GDM1 (cell line): ENCODE data around the gene POR.

ENCODE experiments used
- DNase-seq: peaks from one replicate; lab custom pipeline; 2025; lab: John Stamatoyannopoulos, UW

The POR gene

GRCh38 chr7:75916685-75917634 is 2.0 kb downstream of the POR start:
- no peak for DNase-seq

GRCh38 chr7:75920431-75921161 is 5.6 kb downstream of the POR start:
- no peak for DNase-seq

- DNase-seq: no peak
Observed at GRCh38 chr7:75921479-75921878, 6.5 kb downstream of the POR start.

GRCh38 chr7:75922966-75923603 is 8.1 kb downstream of the POR start:
- no peak for DNase-seq

DNA sequence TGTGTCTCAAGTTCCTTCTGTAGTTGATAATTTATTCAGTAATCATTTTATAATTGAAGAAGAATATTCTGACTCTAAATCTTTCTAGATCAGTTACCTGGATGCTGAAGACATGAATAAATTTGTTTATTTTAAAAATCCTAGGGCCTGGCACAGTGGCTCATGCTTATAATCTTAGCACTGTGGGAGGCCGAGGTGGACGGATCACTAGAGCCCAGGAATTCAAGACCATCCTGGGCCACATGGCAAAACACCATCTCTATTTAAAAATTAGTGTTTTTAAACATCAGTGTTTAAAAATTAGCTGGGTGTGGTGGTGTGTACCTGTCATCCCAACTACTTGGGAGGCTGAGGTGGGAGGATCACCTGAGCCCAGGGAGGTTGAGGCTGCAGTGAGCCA is 9.3 kb downstream of the POR start:
- DNase-seq: no peak

- DNase-seq: no peak
Observed at GRCh38 chr7:75924889-75925288, 9.9 kb downstream of the POR start.

- DNase-seq: no peak
Observed at GRCh38 chr7:75925717-75926435, 10.9 kb downstream of the POR start.

- no peak for DNase-seq
Observed at GRCh38 chr7:75928568-75928914, 13.6 kb downstream of the POR start.

GRCh38 chr7:75931680-75932079 is 16.7 kb downstream of the POR start:
- no peak for DNase-seq

DNA sequence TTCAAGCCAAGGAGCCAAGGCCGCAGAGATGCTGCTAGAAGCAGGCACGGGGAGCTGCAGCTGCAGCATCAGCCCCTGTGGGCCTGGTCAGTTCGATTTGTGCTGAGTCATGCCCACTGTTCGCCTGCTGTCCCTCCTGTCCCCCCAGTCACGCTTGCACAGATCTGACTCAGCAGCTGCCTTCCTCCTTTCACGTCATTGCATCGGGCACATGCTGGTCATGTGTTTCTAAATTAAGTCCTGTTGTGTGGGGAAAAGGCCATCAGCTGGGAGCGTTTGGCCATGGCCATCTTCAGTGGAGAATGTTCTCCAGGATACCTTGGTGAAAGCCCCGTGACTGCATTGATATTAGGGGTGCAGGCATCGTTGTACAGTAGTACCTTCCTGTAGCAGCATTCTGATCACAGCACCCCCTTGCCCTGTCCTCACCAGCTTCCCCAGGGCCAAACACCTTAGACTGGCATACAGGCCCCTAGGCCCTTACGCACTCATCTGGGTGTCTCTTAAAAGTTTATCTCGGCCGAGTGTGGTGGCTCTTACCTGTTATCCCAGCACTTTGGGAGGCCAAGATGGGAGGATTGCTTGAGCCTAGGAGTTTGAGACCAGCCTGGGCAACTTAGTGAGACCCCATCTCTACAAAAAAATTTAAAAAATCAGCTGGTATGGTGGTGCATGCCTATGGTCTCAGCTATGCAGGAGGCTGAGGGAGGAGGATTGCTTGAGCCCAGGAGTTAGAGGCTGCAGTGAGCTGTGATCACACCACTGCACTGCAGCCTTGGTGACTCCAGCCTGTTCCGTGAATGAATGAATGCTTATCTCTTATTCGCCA is 23.2 kb downstream of the POR start:
- DNase-seq: no peak

- DNase-seq: no peak
Observed at GRCh38 chr7:75938921-75939320, 24.0 kb downstream of the POR start.

- DNase-seq: no peak
Observed at GRCh38 chr7:75943864-75944263, 28.9 kb downstream of the POR start.

GRCh38 chr7:75944507-75944906 is 29.6 kb downstream of the POR start:
- DNase-seq: no peak

DNA sequence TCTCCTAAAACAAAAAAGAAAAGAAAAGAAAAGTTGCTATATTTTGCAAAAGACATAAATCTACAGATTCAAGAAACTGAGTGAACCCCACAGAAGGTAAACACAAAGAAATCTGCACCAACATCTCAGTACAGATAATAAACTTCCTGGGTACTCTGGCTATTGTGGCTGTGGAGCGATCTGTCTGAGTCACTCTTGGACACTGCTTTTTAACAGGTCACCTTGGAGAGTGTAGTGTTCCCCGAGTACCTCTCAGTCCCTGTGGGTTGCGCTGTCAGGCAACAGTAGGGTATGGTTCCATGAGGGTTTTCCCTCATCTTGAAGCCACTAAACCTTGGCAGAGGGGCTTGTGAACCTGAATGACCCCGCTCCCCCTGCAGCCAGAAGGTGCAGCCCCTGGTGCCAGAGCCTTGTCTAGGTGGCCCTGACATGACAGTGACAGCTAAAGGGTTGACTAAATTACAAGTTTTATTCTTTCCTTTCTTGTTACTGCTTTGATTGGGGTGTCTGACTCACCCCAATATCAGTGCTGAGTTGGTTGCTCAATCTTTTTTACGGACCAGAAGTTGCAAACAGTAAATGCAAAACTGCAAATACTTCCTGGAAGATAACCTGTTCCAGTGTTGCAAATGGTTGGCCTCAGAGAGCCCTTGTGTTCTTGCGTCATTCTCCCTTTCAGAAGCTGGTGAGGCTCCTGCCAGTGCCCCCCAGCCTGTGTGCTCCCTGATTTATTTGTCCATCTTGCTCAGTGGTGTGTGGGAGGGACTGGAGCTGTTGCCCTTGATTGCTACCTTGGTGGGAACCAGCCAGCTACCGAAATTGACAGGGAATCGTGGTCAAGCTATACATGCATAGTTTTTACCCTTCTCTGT is 30.6 kb downstream of the POR start:
- DNase-seq: no peak

GRCh38 chr7:75946207-75946855 is 31.4 kb downstream of the POR start:
- no peak for DNase-seq

- no peak for DNase-seq
Observed at GRCh38 chr7:75948179-75948578, 33.2 kb downstream of the POR start.

DNA sequence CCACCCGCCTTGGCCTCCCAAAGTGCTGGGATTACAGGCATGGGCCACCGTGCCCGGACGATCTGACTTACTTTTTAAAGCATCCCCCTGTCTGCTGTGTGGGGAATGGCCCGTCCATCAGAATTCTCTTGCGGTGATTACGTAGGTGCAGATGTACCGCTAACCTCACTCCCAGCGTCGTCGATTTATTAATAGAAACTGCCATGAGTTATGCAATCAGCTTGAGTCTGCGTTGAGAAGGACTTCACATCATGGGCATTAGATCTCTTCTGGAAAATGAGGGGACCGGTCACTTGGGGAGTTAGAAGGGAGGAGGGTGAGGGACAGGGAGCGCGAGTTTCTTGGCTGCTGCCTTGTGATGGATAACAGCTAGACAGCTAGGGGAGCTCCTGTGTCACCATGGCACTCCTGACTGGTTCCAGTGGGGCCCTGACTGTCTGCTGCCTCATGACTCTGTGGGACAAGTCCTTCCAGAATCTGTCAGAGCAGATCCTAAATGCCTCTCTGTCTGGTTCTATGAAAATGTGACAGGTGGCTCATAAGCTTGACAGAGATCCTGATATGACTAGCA is 35.2 kb downstream of the POR start:
- DNase-seq: no peak

- no peak for DNase-seq
Observed at GRCh38 chr7:75951506-75951905, 36.6 kb downstream of the POR start.

- DNase-seq: no peak
Observed at GRCh38 chr7:75953431-75953830, 38.5 kb downstream of the POR start.
